Raji (cell line): ENCODE measurements around the gene ATG10.

Experiments
- POLR2A ChIP-seq: IDR thresholded peaks from 2 replicates; pipeline ENCODE4 v1.6.1; 2011; ENCODE audit warnings: low read depth, low read length, control low read depth; ENCODE audit not compliant: insufficient read depth

The ATG10 gene

DNA sequence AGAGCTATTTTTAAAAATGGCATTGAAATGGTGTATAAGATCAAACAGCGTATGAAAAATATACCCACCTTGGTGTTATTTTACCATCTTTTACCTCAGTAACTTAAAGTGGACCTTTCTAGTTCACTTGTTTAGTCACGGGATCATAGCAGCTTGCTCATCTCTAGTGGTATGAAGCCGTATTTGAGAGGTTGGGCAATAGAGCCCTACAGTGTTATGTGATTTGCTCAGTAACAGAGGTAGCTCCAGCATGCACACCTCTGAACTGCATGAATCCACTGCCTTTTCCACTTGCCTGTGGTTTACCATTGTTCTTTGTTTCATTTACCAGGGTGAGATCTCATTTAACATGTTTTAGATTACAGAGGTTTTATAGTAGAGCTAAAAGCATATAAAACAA is 134.4 kb downstream of the ATG10 start:
- no peak for TF ChIP-seq POLR2A

DNA sequence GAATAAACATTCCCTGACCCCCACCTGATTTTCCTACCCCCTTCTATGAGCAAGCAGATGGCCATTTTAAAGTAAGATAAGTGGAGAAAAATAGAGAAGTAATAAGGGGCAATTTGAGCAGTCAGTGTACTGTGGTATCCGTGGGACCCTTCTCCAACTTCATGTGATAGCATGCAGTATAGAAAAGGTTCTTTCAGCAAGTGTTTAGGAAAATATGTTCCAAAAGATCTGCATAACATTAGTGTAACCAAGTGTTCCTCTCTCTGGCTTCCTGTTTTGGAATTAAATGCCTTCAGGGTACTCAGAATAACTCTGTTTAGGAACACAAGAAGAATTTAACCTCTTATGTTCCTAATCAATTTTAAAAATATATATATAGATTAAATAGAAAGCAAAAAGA is 134.9 kb downstream of the ATG10 start:
- TF ChIP-seq POLR2A, result no peak

DNA sequence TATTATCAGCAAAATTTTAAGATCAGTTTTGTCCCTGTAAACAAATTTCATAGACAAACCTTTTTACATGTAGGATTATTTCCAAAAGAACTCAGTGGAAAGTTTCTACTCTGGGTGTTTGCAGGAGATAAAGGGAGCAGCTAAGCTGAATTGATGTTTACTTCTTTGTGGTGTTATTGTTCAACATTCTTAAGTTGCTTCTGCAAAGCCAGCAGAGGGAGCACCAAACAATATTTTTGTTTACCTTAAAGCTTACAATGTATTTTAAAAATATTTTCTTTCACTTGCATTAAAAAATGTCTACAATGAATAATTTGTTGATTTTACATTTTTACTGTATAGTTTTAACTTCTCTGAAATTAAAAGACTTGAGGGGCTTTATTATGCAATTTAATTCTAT is 135.4 kb downstream of the ATG10 start:
- TF ChIP-seq POLR2A, result no peak

DNA sequence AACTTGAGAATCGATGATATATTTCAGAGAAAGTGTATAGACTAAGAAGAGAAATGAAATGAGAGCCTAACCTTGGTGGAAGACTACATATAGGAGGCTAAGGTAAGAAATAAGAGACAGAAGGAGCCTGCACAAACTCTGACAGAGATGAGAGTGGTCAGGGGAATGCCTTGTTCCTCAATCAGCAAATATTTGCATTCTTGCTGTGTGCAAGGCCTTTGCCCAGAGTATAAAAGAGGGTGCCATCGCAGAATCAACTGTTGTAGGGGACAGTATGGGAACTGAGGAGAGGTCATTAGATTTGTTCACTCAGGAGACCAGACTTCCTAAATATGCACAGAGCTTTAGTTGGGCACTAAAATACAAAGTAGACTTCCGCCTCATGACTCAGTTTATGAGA is 137.2 kb downstream of the ATG10 start:
- no peak for TF ChIP-seq POLR2A

DNA sequence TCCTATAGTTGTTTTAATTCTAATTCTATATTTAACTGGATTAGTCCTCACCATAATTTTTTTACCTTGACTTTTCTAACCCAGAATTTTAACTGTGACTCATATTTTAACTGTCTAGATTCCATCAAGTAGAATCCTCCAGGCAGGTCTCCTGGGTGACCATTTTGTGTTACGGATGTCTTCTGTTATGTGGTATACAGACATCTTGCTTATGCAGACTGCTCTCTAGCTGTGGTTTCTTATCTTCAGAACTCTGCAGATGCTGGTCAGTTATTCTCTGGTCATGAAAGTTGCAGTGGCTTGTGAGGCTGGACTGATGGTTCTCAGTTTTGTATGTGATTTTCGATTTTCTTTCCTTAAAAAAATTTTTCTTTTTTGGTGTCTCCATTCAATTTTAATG is 139.4 kb downstream of the ATG10 start:
- no peak for TF ChIP-seq POLR2A

DNA sequence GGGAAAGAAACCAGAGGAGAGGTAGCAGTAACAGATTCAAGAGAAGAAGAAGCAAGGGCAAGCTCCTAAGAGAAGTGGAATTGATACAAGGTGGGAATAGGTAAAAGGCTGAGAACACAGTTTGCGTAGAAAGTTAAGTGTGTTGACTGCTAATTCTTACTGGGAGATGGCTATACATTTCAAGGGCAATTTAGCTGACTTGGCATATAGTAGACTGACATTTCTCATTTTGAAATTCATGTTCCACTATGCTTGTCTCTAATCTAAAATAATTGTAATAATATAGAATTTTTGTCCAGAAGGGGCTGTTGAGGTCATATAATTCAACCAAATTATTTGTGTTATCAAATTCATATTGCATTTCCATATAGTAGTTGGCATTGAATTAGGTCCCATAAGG is 144.0 kb downstream of the ATG10 start:
- TF ChIP-seq POLR2A, result no peak

DNA sequence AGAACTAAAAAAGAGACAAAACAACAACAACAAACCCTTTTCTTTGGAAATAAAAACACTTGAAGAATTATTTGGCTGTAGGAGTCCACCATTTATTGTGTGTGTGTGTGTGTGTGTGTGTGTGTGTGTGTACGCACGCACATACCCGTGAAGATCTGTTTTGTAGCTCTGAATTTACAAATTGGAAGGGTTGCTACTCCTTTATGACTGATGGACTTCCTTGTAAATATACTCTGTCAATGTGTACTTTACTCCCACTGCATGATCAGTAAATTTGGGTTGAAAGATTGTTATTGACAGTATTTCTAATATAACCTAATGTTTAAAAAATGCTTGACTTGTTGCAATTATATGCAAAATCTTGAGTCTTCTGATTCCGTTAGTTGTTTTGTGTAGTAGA is 148.1 kb downstream of the ATG10 start:
- no peak for TF ChIP-seq POLR2A

DNA sequence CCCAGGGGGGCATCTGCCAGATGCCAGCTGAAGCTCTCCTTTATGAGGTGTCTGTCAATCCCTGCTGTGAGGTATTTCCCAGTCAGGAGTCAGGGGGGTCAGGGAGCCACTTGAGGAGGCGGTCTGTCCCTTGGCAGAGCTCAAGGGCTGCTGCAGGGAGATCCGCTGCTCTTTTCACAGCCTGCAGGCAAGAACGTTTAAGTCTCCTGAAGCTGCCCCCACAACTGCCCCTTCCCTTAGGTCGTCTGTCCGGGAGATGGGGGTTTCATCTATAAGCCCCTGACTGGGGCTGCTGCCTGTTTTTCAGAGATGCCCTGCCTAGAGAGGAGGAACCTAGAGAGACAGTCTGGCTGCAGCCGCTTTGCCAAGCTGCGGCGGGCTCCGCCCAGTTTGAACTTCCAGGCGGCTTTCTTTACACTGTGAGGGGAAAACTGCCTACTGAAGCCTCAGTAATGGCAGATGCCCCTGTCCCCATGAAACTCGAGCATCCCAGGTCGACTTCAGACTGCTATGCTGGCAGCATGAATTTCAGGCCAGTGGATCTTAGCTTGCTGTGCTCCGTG is 158.0 kb downstream of the ATG10 start:
- TF ChIP-seq POLR2A, result no peak

DNA sequence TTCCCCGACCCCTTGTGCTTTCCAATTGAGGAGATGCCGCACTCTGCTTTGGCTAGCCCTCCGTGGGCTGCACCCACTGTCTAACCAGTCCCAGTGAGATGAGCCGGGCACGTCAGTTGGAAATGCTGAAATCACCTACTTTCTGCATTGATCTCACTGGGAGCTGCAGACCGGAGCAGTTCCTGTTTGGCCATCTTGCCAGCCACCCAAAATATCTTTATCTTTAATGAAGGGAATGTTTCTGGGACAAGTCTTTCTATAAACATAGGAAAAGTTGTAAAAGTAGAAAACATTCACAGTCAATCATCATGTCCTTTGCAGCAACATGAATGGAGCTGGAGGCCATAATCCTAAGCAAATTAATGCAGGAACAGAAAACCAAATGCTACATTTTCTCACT is 158.8 kb downstream of the ATG10 start:
- TF ChIP-seq POLR2A, result no peak

DNA sequence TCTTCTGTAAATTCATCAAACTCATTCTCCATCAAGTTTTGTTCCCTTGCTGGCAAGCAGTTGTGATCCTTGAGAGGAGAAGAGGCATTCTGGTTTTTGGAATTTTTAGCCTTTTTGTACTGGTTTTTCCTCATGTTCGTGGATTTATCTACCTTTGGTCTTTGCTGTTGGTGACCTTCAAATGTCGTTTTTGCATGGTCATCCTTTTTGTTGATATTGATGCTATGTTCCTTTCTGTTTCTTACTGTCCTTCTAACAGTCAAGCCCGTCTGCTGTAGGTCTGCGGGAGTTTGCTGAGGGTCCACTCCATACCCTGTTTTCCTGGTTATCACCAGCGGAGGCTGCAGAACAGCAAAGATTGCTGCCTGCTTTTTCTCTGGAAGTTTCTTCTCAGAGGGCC is 165.4 kb downstream of the ATG10 start:
- no peak for TF ChIP-seq POLR2A

DNA sequence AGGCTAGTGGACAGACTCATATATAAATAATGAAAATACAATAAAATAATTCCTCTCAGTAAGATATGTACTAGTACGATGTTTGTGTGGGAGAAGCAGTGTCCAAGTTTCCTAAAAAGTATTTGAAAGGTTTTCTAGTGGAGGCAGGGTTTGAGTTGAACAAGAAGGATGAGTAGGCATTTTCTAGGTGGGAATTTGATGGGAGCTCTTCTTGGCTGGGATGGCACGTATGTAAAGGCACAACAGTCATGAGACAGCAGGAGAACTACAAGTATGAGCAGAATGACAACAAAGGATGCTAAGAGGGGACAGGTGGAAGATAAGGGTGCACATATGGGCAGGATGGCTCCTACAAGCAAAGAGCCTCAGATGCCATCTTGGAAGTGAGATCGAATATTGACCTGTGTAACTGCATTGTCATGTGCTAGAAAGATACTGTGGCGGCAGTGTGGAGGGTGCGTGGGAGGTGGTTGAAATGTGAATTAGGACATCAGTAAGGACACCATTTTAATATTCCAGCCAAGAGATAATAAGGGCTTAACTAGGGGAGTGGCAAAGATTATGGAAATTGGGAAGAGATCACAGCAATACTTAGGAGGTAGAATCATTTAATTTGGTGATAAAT is 170.5 kb downstream of the ATG10 start:
- TF ChIP-seq POLR2A, result no peak

DNA sequence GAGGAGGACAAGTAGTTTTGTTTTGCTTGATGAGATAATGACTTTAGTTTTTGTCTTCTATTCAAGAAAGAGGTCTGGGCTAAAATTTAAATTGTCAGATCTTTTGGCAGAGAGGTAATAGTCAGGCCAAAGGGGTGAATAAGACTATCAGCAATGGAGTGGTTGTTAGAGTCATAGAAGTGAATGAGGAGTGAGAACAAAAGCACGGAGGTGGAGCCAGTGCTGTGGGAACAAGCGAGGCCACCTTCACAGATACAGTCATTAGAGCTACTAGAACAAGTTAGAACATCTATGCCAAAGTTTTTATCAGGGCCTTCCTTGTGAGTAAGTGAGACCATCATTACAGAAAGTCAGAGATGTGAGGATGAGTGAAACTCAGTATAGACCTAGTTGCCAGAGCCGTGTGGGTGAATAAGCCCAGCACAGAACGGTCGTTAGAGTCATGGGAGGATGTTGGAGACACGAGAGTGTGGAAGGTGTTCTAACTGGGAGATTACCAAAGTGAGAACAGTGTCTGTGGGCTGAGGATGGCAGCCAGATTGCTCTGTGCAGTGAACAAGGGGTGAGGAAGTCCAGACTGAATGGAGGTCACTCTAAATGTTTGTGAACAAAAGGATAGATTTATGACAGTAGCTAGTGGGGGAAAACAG is 171.2 kb downstream of the ATG10 start:
- no peak for TF ChIP-seq POLR2A

DNA sequence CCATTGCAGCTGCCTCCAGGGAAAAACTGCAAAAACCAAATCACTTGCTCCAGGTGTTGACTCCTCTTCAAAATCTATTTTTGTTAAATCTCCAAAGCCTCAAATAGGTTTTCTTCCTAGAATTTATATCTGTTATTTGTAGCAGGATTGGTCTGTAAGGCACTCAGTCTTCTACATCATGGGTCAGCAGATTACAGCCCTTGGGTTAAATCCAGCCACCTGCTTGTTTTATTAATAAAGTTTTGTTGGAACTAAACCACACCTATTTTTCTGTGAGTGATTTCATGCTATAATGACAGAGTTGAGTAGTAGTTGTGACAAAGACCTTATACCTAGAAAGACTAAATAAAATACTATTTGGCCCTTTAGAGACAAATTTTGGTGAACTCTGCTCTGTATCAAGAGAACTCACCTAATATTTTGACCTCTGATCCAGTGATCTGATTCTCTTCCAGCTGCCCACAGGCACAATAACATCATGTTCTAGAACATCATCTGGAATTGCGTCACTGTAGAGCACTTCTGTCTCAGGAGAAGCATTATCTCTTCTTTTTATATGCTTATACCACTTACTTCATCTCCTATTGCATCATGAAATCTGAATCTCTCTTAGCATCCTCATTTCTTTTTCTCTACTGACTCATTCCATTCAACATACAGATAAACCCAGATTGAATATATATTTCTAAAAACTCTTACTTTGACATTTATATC is 176.2 kb downstream of the ATG10 start:
- TF ChIP-seq POLR2A, result no peak

DNA sequence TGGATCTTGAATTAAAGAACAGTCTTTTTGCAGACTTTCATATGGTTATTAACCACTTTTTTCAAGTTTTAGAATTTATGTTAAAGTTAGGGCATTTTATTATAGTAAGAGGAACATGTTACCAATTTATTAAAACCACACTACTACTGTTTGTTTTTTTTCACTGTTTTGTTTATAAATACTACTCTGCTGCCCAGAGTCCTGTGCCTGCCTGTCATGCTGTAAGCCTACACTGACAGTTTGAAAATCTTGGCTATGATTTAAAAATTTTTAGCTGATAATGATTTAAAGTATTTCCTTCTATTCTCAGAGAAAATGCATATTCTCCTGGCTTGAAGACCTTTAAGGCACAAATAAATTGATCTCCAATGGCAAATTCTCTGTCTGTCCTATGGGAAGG is 177.6 kb downstream of the ATG10 start:
- TF ChIP-seq POLR2A, result no peak

DNA sequence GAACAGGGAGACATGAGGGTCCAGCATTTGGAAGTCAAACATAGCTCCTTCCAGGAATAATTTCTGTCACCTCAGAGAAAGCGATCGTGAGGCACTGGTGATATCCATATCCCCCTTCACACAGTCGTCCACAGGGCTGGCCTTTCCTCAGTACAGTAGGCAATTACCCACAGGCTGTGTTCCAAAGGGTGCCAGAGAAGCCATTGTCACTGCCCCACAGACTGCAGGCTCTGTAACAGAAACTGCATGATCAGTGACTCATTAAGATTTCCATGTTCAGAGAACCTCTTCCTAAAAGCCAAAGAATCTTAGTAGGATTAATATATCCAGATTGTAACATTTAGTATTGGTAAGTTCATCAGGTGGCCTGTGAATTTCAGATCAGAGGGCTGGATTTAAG is 178.7 kb downstream of the ATG10 start:
- TF ChIP-seq POLR2A, result no peak

DNA sequence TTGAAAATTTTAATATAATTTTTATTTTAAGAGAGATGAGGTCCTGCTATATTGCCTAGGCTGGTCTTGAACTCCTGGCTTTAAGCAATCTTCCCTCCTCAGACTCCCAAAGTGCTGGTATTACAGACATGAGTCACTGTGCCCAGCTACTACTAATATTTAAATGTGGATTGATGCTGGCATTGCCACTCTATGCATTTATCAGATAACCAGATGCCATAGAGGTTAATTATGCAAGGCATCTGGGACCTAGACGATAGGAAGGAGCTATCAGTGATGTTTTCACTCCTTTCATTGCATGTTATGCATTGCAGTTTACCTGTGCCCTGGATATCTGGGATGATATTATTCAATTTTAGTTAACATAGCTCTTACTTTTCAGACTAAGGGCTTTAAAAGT is 179.4 kb downstream of the ATG10 start:
- no peak for TF ChIP-seq POLR2A

DNA sequence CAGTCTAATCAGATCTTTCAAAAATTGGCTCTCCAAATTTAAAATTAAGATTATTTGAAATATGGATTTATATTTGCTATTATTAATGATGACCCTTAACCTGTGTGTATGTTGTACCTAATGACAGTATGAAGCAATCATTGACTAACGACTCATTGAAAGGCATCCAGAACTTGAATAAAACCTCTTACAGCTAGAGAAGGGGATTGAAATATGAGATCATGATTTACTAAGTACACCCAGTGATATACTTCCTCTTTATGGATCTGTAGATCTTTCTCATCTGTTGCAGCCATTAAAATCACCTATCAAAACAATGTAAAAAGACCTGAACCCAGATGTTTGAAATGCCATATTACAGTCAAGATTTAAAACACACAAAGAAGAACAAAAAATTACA is 179.8 kb downstream of the ATG10 start:
- TF ChIP-seq POLR2A, result no peak

DNA sequence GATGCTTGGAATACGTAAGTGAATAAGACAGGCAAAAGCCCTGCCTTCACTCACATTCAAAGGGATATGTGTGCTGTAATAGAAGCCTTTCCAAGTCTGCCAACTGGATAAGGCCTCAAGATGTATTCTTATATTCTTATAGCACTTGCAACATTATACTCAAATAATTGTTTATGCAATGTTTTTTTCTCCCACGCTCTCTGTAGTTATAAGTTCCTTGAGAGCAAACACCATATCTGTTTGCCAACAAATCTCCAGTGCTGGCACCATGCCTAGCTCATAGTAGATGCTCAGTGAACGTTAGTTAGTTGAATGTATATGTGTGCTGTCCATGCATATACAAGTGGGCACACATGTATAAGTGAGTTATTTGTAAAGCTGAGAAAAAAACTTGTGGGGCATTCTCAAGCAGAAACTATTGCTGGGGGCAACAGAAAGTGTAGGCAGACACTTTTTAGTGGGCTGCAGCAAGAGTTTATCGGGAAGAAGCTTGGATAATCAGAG is 181.2 kb downstream of the ATG10 start:
- no peak for TF ChIP-seq POLR2A
